Stimulated activated CD8-positive, alpha-beta memory T cell treated with anti-CD3 and anti-CD28 coated beads, Interleukin-7, amount 100 ng/mL, for 4 hours (primary cell): Measurements from ENCODE around the gene EYS.
"Not testable (repeated sequence)": the region's sequence is repeated elsewhere in the genome, so short reads cannot be mapped to it uniquely, and the experiment has no call there.

Experiments
- DNase-seq, 2 donors: peaks; one replicate each; pipeline ENCODE4 v3.0.0-alpha.2; 2020; ENCODE audit warnings: low read depth in 2 of 2

The EYS gene

DNA sequence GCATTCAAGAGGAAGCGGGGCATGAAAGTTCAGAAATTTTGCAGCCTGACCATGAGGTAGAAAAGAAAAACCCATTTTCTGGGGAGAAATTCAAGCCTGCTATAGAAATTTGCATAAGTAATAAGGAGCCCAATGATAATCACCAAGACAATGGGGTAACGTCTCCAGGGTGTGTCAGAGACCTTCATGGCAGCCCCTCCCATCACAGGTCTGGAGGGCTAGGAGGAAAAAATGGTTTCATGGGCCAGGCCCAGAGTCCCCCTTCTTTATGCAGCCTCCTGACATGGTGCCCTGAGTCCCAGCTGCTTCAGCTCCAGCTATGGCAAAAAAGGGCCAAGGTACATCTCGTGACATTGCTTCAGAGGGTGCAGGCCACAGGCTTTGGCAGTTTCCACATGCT lies 618.5 kb downstream of the EYS start:
- DNase-seq, result no peak

DNA sequence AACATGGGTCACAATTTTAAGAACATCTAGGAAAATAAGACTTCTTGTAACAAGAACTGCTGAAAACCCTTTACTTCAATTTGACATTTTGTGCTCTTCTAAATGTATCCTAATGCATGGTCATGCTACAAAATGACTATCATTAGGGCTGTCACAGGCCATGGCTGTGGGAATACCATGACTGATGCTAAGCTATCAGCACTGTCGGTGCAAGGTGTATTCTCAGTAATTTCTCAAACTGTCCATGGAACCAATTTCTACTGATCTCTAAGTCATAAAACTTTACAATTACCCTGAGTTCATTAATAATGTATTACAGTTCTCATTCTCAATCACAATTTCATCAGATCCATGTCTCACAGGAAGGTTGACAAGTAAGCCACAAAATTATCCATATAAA lies 625.3 kb downstream of the EYS start:
- no peak for DNase-seq

DNA sequence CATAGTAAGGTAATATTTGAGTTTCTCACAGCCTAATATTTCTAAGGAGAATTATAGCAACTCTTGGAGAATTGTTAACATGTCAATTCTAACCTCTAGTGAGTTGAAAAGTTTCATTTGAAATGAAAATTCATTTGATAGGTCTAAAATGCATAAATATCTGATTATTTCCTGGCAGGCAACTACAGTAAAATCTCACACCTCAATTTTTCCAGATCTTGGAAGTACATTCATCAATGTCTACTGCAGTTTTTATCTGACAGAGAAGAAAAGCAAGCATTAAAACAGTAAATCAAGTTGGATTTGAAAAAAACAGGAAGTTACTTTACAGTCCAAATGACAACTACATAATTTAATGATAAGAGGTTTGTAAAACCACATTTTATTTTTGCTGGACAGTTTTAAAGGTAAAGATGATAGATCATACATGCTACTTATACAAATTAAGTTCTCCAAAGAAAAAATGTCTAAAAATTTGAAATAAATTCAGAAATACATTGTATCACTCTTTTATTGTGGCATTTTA lies 631.3 kb downstream of the EYS start:
- DNase-seq, result no peak

DNA sequence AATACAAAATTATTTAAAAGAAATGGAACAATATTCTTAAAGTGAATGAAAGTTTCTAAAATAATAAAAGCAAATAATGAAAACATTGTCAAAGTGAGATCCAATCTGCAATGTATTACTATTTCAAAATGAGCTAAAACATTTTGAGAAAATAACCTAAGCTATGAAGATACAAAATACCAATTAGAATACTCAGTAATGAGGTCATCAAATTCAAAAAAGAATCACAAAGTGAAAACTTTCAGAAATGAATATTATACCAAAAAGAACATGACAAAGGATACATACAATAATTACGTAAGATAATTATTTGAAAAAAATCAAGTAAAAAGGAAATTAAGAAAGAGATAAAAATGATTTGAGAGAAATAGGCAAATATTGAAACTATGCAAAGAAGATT lies 634.5 kb downstream of the EYS start:
- DNase-seq, result no peak

DNA sequence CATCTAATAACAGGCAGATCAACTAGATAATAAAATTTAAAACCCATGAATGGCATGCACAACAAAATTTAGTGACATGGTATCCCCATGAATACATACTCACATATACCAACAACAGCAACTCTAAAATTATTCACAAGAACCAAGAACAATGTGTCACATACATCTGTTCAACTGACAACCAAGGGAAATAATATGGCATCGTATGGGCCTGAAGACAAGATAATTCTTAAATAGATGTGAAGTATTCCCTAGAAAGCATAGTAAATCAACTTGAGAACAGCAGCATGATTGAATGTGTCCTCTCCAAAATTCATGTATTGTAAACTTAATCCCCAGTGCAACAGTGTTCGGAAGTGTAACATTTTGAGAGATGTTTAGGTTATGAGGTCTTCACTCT lies 635.5 kb downstream of the EYS start:
- DNase-seq, result no peak

DNA sequence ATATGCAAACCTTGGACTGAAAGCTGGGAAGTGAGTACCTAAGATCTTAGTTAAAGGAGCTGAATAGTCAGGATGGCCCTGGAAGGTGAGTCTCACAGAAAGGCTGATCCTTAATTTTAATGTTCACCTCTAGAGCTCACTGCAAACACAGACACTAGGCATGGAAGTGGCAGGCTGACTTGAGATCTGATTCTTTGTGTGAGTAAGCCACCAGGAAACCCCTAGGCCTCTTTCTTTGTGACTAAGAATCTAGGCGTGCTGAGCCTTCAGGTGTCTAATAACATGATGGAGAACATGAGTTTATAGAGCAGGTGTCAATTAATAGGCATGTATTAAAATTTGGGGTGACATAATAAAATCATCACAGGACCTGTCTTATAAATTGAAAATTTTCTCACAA lies 642.2 kb downstream of the EYS start:
- DNase-seq, result no peak

DNA sequence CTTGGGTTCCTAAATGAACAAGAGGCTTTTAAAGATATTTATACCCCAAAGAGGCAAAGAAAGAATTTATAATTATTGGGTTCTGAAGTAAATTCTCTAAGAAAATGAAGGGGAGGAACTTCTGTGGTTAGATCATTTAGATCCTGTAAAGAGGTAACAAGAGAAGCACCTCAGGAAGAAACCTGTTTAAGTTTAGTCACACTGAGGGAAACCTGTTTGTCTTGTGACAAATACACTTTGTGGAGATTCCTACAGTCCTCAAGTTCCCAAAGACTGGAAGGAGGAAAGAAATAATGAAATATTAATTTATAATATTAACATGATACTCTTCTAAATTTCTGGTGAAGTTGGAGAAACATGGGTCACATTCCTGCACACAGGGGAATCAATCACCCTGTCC lies 647.5 kb downstream of the EYS start:
- DNase-seq, result no peak

DNA sequence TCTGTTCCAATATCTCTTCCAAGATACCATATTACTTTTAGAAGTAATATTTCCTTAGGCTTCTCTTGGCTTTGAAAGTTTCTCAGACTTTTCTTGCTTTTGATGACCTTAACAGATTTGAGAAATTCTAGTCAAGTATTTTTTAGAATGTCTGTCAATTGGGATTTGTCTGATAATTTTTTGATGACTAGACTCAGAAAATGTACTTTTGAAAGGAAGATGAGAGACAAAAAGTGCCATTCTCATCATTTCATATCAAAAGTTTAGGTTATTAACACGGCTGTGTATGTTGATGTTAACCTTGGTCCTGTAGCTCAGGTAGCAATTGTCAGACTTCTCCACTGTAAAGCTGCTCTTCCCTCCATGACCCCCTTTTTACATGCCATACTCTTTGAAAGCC lies 651.5 kb downstream of the EYS start:
- DNase-seq, result no peak

DNA sequence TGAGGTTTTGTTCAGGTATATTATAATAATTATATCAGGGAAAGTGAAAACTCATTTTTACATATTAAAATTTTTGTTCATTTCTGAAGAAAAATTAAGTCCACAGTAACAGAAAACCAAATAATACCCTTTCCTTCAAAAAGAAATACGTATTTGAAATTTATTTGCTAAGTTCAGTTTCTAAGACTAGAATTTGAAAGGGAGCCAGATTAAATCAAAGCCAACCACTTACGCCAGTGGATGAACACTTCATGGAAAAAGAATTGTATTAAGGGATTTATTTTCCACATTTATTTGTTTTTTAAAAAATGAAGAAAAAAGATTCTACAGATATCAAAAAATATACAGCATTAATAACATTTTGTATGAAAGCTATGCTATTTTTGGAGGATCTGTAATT lies 654.4 kb downstream of the EYS start:
- DNase-seq, result no peak

DNA sequence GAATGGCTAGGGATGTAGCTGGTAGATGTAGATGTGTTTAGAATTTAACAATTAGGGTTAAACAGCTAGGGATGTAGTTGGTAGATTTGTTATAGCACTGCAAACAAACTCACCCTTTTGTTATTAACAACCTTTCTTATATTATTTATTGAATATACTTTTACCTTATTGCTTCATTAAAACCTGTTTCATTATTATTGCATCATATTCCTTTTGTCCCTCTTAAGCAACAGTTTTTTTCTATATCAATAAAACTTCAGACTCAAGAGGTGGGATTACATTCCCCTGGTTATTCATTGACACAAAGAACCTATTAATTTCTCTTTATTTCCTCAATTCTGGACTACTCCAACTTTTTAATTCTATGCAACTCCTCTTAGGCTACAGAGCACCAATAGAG lies 661.2 kb downstream of the EYS start:
- no peak for DNase-seq

DNA sequence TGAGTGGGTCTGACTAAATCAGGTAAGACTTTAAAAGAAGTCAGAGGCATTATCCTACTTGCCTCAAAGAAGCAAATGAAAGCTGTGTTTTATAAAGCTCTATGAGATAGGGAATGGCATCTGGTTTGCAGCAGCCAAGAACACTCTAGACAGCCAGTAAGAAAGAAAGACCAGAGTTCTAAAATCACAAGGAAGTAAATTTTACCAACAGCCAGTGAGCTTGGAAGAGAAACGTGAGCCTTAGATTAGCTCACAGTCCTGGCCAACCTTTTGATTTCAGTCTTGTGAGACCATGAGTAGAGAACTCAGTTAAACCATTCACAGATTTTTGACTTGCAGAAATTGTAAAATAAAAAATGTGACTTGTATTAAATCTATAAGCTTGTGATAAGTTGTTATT lies 693.0 kb downstream of the EYS start:
- no peak for DNase-seq

DNA sequence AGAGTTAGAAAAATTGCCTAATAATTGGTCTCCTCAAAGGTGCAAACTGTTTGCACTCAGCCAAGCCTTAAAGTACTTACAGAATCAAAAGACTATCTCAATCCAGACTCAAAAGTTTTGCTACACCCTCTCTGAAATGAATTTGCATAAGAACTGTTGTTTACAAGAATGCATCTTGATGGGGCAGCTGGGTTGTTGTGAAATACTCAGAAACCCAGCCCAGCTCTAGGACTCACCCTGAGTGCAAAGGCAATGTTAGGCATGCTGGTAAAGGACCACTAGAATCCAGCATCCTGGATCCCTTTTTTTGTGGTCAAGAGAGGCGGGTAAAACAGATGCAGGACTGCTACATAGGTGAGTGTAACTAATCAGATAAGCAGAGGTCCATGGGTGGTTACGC lies 700.2 kb downstream of the EYS start:
- no peak for DNase-seq

DNA sequence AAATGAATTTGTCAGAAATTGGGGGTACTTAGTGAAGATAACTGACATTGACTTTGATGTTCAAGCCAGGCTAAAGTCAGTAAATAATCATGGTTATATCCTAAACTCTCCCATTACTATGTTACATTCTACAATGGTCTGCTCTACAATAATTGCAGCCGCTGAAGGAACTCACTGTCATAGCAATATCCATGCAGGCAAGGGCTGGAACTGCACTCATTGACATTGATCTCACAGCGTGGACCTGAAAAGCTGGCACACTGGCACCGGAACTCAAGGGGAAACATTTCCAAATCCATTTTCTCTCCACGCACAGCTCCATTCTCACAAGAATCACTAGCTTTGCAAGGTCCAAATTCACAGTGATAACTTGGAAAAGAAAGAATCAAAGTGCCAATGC lies 702.7 kb downstream of the EYS start:
- DNase-seq, result no peak

DNA sequence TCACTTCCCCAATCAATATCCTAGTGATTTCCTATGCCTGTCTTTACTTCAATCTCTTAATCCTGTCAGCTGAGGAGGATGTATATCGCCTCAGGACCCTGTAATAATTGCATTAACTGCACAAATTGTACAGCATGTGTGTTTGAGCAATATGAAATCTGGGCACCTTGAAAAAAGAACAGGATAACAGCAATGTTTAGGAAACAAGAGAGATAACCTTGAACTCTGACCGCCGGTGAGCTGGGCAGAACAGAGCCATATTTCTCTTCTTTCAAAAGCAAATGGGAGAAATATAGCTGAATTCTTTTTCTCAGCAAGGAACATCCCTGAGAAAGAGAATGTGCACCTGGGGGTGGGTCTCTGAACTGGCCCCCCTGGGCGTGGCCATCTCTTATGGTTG lies 704.1 kb downstream of the EYS start:
- not testable (repeated sequence) for DNase-seq

DNA sequence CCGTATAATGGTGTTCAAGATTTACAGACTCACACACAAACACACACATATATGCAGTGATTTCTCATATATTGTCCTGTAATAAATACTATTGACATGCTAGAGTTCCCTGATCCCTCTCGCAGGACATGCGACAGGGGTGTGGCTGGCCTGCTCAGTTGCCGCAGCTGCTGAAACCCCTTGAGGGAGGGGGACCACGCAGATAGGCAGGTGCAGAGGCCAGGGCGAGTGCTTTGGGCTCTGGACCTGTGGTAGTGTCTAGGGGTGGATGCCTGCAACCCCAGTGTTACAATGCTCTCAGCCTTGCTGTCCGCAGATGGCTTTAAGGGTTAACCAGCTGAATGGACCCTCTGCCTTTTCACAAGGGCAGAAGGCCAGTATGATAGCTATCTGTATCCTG lies 706.2 kb downstream of the EYS start:
- DNase-seq, result no peak

DNA sequence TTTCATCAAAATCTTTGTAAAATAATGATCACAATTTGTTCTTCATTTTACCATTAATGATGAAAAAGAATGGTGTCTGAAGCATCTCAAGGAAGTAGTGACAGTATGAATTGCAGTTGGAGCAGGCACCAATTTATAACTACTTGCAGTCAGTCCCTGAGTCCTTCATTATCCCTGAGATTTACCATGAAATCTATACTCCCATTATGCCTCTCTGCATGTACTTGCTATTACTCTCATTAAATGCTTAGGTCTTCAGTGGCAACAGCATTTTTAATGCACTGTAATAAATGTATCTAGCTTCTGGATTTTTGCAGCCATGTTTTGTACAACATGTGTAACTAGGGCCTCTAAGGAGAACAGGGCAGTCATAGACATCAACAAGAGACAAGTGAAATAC lies 708.8 kb downstream of the EYS start:
- DNase-seq, result no peak

DNA sequence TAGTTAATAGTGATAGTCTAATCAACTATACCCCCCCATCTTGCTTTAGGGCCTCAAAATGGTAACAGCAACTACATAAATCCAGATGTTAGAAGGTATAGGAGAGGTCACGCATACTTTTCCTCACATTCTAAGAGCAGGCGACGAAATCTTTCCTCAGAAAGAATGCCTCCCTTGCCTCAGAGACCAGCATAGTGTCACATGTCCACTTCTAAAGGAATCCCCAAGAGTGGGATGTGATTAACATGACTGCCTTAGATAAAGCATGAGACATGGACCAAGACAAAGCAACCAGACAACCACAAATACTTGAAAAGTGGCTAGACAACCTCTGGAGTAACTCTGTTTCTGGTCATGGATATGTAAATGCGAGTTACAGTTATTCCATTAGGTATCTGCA lies 710.7 kb downstream of the EYS start:
- no peak for DNase-seq

DNA sequence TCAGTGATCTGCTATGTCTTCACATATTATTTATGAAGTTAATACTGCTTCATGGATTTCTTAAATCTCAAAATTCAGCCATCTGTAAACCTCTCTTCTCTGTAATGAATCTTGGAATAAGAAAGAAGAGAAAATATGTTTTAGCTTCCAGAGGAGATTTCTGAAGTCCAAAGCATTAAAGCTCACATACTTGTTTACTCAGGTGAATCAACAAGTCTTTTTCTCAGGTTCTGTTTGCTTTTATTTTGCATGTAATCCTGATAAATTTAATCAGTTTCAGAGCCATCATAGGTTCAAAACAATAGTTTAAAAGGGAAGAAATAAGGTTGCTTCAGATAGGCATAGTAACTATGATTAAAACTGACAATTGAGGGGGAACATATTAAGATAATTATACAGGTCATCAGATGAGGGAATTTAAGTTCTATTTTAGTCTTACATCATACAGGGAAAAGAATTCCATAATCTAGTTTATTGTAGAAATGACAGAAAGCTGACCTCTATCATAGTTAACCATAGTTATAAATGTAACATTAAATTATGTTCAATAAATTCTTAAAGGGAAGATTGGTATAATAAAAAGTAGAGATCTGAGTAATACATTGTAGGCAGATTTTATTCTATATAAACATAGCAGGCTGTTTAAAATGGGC lies 716.2 kb downstream of the EYS start:
- DNase-seq, result no peak

DNA sequence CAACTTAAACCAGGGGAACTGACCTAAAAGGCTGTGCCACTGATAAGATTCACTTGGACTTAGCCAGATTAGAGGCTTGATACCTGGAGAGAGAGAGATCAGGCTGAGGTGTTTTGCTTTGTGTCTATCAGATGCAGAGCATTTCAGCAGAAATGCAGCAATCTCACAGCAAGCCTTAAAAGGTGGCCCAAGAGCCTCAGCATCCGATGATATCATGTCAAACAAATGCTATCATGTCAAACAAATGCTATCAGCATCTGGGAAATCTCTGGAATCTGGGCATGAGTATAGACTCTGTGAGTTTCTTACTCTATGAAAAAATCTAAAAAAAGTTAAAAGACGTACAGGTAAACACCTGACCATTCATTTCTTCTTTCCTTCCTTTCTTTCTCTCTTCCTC lies 718.9 kb downstream of the EYS start:
- no peak for DNase-seq

DNA sequence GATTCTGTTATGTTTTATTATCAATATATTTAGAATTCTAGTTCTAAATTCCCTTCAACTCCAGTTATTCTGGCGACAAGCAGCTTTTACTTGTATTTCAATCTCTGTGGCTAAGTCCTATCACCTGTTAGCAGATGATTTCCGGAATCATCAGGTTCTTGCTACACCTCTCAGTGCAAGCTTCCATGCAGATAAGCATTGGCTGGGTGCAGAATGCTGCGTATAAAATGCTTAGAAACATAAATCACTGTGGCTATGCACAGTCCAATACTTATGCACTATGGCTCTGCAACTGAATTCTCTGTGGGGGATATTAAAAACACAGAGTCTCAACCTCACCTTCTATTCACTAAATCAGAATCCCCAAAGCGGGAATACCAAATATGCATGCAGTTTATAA lies 720.0 kb downstream of the EYS start:
- no peak for DNase-seq

DNA sequence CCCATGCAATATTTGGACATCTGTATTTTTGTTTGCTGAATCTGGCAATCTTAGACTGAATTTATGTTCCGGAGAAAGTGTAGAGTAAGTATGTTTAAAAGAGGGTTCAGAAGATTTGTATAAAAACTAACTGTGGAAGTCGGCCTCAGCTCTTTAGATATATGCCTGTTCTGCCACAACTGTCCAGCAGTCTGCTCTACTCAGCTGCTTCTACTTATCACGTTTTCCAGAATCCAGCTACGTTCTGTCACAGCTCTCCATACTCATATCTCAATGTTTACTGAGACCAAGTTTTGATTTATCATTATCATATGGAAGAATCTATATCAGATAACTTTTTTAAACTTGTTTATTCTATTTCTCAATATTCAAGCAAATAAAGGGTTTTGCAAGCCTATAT lies 721.3 kb downstream of the EYS start:
- no peak for DNase-seq

DNA sequence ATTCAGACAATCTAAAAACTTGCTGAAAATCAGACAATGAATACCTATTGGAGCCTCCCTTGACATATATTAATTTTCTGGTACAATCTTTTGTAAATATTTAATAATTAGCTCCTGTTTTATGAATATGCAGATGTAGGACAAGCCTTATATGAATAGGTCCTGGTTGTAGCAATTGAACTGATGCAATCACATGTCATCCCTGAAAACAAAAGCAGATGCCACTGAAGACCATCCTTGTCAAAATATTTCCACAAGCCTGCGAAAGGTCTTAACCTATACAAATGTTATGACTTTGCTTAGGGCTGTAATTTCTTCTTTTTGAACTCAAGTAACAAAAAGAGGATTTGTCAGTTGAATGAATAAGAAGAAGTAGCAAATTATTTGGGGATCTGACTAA lies 722.1 kb downstream of the EYS start:
- DNase-seq, result no peak

DNA sequence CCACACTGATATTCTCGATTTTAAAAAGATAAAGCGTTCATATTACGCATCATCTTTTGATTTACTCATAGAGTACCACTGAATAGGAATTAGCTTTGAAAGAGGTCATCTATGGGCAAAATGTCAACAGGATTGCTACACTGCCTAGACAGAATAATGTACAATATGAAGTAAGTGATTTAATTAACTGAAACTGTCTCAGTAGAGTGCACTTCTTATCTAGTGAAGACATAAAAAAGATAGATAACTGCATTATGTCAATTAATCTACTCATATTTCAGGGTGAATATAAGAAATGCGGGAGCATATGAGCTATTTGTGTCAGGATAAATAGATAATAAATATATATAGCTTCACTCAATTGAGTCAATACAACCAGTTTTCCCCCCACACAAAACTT lies 723.9 kb downstream of the EYS start:
- no peak for DNase-seq

DNA sequence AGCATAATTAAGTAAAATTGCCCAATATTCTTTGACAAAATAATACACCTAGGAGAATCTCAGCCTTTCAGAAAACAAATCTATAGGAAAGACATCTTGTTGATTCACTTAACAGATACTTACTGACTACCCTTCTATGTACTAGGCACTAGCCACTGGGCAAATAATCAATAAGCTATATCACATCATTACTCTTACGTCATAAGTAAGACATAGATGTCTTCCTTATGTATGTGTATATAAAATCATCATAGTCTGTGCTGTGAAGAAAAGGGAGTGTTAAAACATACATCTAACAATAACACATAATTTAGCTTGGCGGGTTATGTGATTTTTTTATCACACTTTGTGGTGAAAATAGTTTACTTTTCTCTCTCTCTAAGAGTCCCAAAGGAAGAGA lies 733.9 kb downstream of the EYS start:
- DNase-seq, result no peak
